Stimulated activated CD4-positive, alpha-beta T cell treated with anti-CD3 and anti-CD28 coated beads, Interleukin-15, amount 100 ng/mL, for 48 hours (primary cell): ENCODE data around the gene SLC2A9.

ENCODE experiments used
- DNase-seq, 2 donors: peaks; one replicate each; pipeline ENCODE4 v3.0.0-alpha.2; 2020; ENCODE audit warnings: low read depth in 2 of 2

The SLC2A9 gene

DNA sequence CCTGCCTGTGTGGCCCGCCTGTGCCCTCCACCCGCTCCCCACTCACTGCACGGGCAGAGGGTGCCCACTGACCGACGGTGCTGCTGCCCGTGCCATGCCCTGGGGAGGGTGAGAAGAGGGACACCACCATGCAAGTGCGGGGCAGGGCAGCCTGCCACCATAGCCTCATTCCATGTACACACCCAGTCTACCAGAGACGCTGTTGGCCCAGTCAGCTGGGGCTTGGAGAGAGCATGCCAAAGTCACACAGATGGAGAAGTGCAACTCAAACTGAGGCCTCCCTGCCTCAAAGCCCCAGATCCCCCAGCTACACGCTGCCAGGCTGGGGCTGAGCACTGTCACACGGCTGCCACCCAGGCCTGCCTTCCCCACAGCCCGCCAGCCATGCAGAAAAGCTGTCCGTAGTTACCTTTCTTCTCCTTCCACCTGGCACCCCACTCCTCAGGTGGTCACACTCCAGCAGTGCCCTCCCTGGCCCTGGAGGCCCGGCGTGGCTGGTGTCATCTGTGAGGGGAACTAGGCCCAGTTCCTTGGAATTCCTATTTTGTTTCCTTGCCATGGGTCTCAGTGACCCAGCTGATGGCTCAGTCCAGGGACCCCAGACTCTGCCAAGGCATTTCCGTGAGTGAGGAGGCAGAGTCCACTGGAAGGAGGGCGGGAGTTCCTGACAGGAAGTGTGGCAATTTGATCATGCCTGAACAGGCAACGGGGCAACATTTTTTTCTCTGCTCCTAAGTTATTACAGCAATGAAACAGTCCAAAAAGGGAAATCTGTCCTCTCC is at the start of gene SLC2A9:
SLC2A9 (minus strand) TSS at position 627 of the 782 bp plus-strand sequence; CDS start at position 559, 68 bp downstream.
- no peak for DNase-seq

DNA sequence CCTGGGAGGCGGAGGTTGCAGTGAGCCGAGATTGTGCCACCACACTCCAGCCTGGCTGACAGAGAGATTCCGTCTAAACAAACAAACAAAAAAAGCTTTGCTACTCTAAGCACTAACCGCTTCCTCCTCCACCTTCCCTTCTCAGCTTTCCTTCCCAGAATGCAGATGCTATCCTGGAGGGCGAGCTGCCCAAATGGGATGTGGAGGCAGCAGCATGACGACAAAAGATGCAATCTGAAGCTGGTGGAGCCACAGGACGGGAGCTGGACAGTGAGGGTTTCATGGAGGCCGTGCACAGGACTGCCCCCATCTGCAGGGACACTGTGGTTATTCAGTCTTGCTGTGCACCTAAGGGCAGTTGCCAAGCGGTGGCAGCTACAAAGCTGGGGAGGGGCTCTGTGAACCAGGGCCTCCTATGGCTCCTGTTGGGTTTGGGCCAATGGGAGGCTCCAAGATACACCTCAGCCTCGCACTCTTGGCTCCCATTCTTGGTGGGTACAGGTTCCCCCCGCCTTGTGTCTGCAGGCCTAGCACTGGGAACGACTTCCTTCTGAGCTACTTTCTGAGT is 47.9 kb upstream of the SLC2A9 start:
- DNase-seq: no peak

DNA sequence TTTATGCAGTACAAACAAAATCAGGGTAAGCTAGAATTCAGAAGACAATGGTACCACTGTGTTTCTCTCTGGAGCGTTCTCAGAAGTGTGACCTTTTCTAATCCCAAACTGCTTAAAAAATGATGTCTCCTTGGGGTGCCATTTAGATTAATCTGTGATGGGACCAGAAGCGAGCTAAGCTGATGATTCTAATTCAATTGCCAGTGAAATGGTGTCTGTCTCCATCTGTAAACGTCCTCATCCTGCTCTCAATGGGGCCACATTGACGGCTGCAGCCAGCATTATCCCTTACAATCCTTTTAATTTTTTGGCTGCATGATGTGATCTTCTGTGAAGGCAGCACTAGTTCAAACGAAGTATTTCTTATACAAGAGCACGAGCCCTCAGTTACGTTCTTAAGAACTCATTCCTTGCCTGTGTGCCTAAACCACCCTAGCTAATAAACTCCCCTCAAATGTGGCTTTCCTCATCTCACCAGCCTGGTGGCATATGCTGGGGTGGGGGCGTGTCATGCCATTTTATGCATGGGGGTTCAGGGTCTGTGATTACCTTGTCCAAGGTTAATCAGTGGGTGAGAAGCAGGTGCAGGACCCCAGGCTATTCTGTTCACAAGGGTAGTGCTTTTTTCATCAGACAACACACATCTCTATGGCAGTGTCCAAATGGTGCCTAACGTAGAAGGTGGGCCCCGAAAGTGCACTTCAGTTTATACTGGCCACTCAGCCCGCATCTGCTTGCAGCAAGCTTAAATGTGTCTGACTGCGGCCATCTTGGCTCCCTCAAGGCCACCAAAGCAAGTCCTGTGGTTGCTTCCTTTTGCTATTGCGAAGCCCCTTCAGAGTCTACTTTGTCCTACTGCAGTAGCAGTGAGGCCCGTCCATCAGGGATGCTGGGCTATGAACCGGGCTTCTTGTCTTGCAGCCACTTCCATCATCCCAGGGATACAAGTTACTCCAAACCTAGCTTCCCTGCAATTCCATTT is 45.7 kb upstream of the SLC2A9 start:
- no peak for DNase-seq

DNA sequence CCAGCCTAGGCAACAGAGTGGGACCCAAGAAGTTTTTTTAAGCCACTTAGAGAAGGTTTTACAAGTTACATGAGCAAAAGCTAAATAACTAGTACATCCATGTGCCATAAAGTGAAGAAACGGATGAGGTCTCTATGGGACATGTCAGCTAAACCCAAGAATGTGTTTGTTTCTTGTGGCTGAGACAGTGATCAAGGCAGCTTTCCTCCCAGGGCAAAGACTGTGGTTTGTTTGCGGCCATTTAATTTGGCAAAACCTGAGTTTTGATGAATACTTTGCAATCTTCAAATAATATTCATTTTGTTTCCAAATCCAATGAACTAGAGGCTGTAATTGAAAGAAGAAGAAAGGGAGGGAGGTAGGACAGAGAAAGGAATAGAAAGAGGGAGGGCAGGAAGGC is 44.9 kb upstream of the SLC2A9 start:
- DNase-seq: no peak

DNA sequence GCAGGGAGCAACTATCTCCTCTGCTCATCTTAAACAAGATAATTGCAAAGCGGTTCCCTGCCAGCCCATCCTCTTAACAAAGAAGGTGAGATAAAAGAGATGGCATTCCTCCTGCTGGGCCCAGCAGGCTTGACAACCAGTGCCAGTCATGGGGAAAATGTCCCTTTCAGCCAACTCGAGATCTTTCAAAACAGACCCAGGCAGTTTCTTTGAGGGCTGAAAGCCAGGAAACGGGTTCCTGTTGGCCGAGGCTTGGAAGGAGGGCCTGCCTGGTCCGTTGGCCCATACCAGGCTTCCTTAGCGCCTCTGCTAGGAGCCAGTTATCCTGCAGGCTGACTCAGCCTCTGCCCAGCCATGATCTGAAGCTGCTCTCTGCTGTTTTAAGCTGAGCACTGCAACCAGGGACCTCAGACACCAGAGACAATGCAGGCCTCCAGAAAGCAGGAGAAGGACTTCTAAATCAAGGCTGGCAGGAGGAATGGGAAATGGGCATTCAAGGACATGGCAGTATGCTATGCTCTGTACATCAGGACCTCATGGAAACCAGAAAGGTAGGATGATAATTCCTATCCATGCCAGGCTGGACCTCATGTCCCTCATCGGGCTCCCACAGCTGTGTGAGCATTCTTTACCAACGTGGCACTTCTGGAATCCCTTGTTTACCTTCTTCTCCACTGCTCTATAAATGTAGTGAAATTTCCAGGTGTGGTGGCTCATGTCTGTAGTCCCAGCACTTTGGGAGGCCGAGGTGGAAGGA is 42.4 kb upstream of the SLC2A9 start:
- no peak for DNase-seq

DNA sequence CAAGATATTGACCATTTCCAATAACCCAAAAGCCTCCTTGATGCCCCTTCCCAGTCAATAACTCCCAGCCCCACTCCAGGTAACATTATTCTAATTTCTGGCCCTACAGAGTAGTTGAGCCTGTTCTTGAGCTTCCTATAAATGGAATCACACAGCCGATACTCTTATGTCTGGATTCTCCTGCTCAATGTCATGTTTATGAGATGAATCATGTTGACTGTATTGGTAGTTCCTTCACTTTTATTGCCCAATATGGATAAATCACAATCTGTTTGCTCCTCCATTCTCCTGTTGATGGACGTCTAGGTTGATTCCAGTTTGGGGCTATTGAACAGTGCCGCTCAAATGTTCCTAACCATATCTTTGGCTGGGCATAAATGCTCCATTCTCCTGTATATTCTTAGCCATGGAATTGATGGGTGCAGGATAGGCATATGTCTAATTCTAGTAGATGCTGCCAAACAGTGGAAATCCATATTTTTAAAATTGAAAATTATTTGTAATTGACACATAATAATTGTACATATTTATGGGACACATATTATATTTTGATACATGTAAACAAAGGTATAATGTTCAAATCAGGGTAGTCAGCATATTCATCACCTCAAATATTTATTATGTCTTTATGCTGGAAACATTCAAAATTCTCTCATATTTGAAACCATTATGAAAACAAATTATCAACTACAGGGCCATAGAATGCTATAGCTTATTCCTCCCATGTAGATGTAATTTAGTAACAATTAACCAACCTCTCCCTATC is 40.5 kb upstream of the SLC2A9 start:
- DNase-seq: no peak

DNA sequence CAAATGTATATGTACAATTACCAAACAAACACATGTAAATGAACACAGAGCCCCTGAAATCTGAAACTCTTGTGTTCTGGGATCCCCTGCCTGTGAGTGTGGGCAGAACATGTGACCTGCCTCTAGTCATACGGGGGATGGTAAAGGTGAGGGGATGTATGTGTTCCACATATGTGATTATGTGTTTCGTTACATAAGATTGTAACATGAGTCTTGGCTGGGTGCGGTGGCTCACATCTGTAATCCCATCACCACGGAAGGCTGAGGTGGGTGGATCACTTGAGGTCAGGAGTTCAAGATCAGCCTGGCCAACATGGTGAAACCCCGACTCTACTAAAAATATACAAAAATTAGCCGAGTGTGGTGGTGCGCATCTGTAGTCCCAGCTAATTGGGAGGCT is 37.1 kb upstream of the SLC2A9 start:
- DNase-seq: no peak

DNA sequence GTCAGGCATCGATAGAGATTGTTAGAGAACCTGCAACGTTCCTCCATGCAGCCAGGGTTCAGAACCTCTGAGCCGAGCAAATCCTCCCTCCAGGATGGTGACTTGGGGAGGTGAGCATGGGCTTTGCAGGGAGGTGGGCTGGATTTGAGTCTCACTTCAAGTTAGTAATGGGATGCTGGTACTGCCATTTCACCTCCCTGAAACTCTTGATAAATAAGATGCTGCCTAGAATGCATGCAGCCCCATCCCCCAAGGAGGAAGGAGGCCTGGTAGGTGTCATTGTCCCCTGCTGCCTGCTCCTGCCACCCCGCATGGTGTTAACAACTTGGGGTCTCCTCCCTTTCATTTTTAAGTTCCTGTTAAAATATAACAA is 35.7 kb upstream of the SLC2A9 start:
- no peak for DNase-seq

DNA sequence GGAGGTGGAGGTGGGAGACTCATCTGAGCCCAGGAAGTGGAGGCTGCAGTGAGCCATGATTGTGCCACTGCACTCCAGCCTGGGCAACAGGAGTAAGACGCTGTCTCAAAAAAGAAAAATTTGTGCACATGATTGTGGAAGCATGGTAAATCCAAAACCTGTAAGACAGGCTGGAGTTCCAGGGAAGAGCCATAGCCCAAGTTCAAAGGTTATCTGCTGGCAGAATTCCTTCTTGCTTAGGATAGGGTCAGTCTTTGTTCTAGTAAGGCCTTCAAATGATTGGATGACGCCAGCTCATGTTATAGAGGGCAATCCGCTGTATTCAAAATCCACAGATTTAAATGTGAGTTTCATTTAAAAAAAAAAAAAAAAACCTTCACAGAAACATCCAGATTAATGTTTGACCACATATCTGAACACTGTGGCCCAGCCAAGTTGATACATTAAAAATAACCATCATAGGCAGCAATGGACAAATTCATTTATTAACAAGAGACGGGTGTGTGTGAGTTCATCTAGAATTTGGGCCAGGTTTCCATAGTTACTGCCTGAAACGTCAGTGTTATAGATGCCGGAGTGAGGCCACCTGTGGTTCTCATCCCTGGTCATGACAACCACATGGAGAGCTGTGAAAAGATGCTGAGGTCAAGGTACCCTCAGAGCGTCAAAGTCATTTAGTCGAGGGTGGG is 35.2 kb upstream of the SLC2A9 start:
- DNase-seq: no peak

DNA sequence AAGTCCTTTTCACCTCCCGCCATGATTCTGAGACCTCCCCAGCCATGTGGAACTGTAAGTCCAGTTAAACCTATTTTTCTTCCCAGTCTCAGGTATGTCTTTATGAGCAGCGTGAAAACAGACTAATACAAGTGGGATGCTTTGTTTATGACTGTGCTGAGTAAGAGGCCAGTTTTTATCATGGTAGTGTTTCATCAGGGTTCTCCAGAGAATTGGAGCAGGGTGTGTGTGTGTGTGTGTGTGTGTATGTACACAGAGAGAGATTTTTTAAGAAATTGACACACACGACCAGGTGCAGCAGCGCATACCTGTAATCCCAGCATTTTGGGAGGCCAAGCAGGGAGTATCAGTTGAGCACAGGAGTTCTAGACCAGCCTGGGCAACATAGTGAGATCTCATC is 34.6 kb upstream of the SLC2A9 start:
- DNase-seq: no peak

DNA sequence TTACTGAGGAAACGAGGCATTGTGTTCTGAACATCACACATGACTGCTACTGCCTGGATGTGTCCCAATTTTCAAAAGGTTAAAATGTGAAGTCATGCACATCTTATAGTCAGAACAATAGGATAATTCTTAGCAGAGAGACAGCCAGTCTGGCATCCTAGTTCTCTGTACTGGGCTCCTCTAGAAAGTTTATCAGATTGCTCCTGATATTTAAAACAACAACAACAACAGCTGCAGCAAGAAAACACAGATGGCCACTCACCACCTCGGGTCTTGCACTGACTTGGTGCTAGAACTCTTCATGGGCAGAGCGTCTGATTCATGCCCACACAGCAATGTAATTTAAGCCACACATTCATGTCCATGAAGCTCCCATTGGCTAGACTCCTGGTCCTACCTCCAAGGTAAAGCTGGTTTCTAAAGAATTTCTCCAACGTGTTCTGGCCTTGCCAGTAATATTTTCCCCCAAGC is 33.3 kb upstream of the SLC2A9 start:
- no peak for DNase-seq

DNA sequence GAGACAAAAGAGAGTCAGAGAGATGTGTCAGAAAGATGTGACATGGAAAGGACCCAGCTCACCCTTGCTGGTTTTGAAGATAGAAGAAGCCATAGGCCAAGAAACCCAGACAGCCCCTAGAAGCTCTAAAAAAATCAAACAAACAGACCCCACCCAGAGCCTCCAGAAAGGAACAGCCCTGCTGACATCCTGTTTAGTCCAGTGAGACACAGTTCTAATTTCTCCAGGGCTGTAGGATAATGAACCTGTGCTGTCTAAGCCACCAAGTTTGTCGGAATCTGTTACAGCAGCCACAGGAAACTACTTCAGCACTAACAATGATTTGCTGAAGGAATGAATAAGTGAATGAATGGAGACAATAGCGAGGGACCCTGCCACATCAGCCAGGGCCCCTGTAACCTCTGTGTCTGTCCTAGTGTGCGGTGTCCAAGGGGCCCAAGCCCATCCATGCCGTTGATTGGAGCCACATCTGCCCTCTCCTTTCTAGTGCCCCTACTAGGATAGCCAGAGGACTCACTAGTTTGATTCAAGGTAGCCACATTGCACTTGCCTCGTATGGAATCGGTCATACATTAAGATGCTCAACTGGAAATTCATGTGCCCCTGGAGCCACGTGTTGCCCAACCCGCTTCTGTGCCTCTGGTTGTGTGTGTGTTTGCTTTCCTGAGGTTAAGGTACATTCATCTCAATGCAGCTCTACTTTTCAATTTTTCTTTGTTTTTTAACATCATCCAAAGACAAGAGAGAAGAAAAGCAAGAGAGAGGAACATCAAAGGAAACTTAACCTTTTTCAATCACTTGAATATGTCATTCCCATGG is 32.5 kb upstream of the SLC2A9 start:
- DNase-seq: no peak

DNA sequence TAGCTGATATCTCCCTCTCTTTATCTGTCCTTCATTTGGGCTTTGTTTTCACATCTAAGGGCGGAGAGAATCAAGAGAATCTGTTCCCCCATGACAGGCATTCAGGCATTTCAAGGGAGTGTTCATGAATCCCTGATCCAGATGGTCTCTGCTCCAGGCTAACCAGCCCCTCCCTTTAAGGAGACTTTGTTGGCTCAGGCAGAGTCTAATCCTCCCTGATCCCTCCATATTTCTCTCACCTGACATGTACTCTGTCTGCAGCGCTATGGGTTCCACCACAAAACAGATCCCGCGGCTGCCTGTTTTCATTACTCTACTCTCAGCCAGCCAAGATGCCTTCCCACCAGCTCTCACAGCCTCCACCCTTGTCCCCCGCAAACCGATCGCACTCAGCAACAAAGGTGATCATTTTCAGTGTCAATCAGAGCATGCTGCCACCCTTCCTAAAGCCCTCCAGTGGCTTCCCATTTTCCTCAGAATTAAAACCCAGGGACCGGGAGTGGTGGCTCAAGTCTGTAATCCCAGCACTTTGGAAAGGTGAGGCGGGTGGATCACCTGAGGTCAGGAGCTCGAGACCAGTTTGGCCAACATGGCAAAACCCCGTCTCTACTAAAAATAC is 30.3 kb upstream of the SLC2A9 start:
- no peak for DNase-seq

DNA sequence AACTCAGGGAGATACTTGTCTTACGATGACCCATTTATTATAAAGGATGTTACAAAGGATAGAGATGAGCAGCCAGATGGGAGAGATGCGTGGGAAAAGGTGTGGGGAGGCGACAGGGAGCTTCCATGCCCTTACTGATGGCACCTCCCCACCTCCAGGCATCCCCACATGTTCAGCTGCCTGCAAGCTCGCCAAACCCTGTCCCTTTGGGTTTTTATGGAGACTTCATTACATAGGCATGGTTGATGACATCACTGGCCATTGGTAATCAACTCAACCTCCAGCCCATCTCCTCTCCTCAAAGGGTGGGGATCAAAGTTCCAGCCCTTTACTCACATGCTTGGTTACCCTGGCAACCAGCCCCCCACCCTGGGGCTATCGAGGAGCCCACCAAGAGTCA is 29.4 kb upstream of the SLC2A9 start:
- DNase-seq: no peak

DNA sequence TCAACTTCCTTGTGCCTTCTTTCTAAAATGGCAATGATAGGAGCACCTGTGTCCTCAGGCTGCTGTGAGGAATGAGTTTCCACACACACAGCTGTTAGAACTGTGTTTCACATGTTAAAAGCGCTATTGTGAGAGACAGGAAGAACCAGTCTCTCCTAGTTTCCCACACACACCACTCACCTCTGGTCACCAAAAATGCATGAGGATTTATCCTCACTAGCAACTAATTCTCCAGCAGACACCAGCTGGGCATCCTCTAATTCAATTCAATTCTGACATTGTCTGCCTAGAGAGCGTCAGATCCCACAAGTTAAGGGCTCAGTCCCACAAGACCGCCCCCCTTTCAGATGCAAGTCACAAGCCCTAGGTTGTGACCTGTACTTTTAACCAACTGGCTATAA is 29.0 kb upstream of the SLC2A9 start:
- DNase-seq: no peak

DNA sequence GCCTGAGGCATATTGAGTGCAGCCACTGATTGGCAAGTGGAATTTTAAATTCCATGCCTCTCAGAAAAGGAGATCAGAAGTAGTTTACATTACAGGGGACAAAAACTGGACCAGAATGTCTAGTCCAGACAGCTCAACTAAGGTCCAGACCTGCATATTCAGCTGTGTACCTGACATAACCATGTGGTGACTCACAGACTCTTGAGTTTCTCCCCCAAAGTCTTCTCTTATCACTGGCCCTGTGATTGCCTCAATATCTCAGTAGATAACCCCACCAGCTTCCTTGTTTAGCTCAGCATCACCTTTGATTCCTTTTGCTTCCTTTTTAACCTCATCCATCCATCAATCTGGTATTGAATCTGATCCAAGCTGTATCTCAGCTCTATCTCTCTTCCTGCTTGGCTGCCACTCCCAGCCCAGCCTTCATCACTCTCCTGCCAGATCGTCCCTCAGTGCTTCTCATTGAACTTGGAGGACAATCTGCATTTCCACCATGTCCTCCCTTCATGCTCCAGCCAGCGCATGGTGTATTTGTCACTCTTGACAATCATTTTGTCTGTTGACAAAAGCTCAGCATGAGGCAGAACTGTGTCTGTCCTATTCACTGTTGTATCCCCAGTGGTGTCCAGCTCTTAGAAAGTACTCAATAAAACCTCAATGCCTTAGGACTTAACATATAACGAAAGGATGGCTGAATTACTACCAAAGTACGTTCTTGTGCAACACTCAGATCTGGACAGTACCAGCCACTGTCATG is 27.8 kb upstream of the SLC2A9 start:
- no peak for DNase-seq

DNA sequence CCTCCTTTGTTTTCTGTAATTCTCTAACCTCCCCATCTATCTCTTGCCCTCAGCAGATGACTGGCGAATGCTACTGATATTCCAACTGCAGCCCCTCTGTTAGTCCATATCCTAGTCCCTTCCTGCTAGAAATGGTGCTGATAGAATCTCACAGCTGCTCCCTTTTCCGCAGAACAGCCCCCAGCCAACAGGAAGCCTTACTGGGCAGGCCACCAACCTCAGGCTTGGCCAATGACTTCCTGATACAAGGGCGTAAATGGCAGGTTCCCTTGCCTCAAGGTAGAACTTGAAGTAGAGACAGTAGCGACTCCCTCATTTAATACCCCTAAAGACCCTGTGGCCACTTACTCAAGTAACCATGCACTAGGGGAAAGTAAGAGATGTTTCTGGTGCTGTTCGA is 26.7 kb upstream of the SLC2A9 start:
- DNase-seq: no peak

DNA sequence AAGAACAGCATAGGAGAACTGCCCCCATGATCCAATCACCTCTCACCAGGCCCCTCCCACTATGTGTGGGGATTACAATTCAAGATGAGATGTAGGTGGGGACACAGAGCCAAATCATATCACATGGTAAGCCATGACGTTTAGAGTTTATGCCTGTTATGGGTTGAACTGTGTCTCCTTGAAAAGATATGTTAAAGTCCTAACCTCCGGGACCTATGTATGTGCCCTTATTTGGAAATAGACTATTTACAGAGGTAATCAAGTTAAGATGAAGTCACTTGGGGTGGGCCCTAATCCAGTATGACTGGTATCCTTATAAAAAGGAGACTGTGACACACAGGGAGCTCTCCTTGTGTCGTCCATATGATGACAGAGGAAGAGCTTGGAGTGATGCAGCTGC is 25.2 kb upstream of the SLC2A9 start:
- DNase-seq: no peak
